ENCODE measurements around the gene ST6GALNAC4. TPM values are rescaled to one million over a fixed set of nuclear protein-coding genes. Genes with fewer than 3 reads are reported as not detected.

ST6GALNAC4 gene
- total and polyA plus RNA-seq, 2 donors (not counting 1 experiment from before 2014, with no cell fraction given), result 80.5 to 199 TPM

DNA sequence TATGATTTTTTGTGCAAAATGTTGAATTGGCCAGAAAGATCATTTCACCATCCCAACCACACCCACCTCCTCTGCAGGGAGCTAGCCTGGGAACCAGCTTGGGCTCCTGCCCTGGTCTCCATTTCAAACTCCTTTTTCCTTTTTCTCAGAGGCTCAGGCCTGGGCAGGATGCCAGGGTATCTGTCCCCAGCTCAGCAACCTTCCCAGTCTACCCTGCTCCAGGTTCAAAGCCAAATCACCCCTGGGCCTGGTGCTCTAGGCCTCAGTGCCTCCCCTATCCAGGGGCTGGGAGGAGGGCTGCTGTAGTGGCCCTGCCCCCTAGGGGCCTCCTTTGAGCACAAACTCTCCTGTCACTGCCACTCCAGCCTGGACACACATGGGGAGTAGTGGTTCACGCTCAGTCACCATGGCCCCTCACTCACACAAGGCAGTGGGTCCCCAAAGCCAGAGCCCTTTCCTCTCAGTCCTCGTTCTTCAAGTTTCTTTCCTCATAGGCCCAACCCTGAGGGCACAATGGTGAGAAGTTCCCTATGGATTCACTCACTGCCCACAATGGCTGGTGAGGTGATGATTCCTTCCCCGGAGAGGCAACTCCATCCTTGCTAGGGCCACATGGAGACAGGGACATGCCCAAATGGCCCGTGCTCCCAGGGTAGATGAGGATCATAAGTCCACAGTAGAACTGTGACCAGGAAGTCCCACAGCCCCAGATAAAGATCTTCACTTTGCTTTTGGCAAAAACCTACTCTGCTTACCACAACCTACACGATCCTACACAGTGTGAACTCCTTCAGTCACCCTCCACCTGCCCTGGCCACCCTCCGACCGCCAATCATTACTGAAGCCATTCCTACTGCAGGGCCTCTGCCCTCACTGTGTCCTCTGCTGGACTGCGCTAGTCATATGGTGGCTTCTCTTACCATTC, 1.6 kb upstream of the ST6GALNAC4 start:
- H3K27ac Mint-ChIP-seq, result peak overlapping the region; percentile 95

More for the DNA sequence above, 1.6 kb upstream of the ST6GALNAC4 start:
- Mint-ChIP-seq H3K27me3 (no peaks in the 10 kb centered on the region), H3K4me1 (peaks cover 59% of the 10 kb centered on the region), H3K4me3 (peak overlapping the region; percentile 94), H3K9me3 (ENCODE audit: insufficient read depth) (no peaks in the 10 kb centered on the region)
- peaks cover 0 to 3% (median 0%) of the 10 kb centered on the region in 4 experiments for H3K27me3 ChIP-seq (replicated peaks in 1 of 4; ENCODE audit: control extremely low read depth in 1 of 4, control insufficient read depth in 3 of 4, insufficient read depth in 4 of 4, low read length in 3 of 4)
- H3K9ac ChIP-seq (ENCODE audit: low read length), result peak overlapping the region; percentile 66
- TF ChIP-seq CTCF (IDR thresholded peaks at IDR 0.05), result no peak
- TF ChIP-seq EZH2 (IDR thresholded peaks at IDR 0.05; ENCODE audit: borderline replicate concordance, insufficient read depth, low read depth, low read length, poor library complexity, severe bottlenecking), result no peak
- peak overlapping the region; percentile 81 to 86 for H3K27ac ChIP-seq (ENCODE audit: low read length in 2 of 2)
- intact Hi-C loops (cut with micrococcal nuclease), result loop anchor here (5.0 kb wide), 1 partner anchor 306 kb away; the partner anchor contains the start of gene STXBP1
- H3K4me3 ChIP-seq (ENCODE audit: control extremely low read depth in 1 of 5, extremely low read depth in 1 of 5, insufficient read depth in 1 of 5, low read depth in 2 of 5, low read length in 4 of 5), result peak overlapping the region in 1 of 5 experiments; percentile 99
- peak overlapping the region; percentile 100 for H3K4me2 ChIP-seq (replicated peaks; ENCODE audit: low read depth, low read length, poor library complexity, severe bottlenecking)
- ChIA-PET CTCF (interaction anchor here (1.2 to 17.3 kb wide), 10 partner anchors 14 to 329 kb away, joined by 3 to 237 read pairs (median 19); partner anchors contain the start of gene TOR2A), POLR2A (interaction anchor here (0.7 to 6.4 kb wide), 4 partner anchors 9 to 148 kb away, joined by 3 to 228 read pairs (median 8); partner anchors contain the start of gene ST6GALNAC6)
- no peaks in the 10 kb centered on the region for H4K20me1 ChIP-seq (ENCODE audit: control insufficient read depth, insufficient read depth, low read length, poor library complexity, severe bottlenecking)
- ATAC-seq (ENCODE audit: low read depth) (no peak), DNase-seq (peak; percentile 50)
- peaks cover 63% of the 10 kb centered on the region for H3K79me2 ChIP-seq (ENCODE audit: control insufficient read depth, insufficient read depth, low read length)
- peaks cover 46 to 68% of the 10 kb centered on the region in 2 donors for H3K4me1 ChIP-seq (ENCODE audit: control insufficient read depth in 2 of 2, insufficient read depth in 2 of 2, low read length in 2 of 2)
- H3K9me3 ChIP-seq (ENCODE audit: control extremely low read depth in 1 of 3, control insufficient read depth in 2 of 3, insufficient read depth in 1 of 3, low read length in 2 of 3), result no peaks in the 10 kb centered on the region
- H2AFZ ChIP-seq (ENCODE audit: insufficient read depth, low read depth, low read length, poor library complexity, severe bottlenecking), result no peak overlapping the region
- H3K36me3 ChIP-seq (replicated peaks in 1 of 2; ENCODE audit: control extremely low read depth in 1 of 2, control insufficient read depth in 1 of 2, extremely low read depth in 1 of 2, insufficient read depth in 2 of 2, low read length in 1 of 2), result peaks cover 0 to 12% of the 10 kb centered on the region in 2 experiments
- 79% methylated on average over 7 of the region's 8 CpGs for WGBS (ENCODE audit: insufficient coverage)

Data from B cell (primary cell).